ENCODE data around the gene PPIC.

Gene PPIC

DNA sequence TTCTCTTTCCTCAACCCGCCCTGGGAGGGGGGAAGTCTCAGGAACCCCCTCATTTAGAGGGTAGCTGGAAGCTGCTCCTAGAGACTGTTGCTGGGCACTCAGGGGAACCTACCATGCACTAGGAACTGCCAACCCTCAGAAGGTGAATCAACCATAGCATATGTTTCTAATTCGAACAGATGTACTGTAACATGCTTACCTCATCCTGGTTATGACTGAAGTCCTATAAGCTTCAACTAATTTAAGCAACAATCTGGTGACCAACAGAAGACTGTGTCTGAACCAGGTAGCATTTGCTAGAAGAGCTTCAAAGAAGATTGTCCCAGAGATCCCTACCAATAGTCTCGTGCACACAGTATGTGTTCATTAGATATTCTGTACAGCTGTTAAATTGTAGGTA is 46.8 kb upstream of the PPIC start:
- TF ChIP-seq, protein P1, sequence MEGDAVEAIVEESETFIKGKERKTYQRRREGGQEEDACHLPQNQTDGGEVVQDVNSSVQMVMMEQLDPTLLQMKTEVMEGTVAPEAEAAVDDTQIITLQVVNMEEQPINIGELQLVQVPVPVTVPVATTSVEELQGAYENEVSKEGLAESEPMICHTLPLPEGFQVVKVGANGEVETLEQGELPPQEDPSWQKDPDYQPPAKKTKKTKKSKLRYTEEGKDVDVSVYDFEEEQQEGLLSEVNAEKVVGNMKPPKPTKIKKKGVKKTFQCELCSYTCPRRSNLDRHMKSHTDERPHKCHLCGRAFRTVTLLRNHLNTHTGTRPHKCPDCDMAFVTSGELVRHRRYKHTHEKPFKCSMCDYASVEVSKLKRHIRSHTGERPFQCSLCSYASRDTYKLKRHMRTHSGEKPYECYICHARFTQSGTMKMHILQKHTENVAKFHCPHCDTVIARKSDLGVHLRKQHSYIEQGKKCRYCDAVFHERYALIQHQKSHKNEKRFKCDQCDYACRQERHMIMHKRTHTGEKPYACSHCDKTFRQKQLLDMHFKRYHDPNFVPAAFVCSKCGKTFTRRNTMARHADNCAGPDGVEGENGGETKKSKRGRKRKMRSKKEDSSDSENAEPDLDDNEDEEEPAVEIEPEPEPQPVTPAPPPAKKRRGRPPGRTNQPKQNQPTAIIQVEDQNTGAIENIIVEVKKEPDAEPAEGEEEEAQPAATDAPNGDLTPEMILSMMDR (IDR thresholded peaks at IDR 0.05; ENCODE audit: low read length), result no peak
- TF ChIP-seq EZH2 (optimal IDR thresholded peaks at IDR 0.05; ENCODE audit: low read depth, low read length) (no peak), EZH2phosphoT487 (IDR thresholded peaks at IDR 0.05; ENCODE audit: low read length) (no peak)
- Histone ChIP-seq H3K79me2 (ENCODE audit: low read length) (no peaks in the 10 kb centered on the region), H3F3A (ENCODE audit: insufficient read depth, low read length) (no peaks in the 10 kb centered on the region), H3K27me3 (replicated peaks; ENCODE audit: insufficient read depth, low read length) (no peaks in the 10 kb centered on the region), H2AFZ (ENCODE audit: low read length) (no peak overlapping the region), H3K9me3 (replicated peaks; ENCODE audit: insufficient read depth, low read length) (no peaks in the 10 kb centered on the region), H3K27ac (ENCODE audit: low read length) (no peak overlapping the region), H4K20me1 (ENCODE audit: insufficient read depth, low read length) (no peaks in the 10 kb centered on the region), H3K4me2 (ENCODE audit: low read depth, low read length) (no peak overlapping the region), H3K9me2 (replicated peaks; ENCODE audit: insufficient read depth, low read length) (no peaks in the 10 kb centered on the region), H3K36me3 (replicated peaks; ENCODE audit: insufficient read depth, low read length) (no peaks in the 10 kb centered on the region), H3K9ac (ENCODE audit: low read length) (no peak overlapping the region), H3K4me3 (ENCODE audit: low read length) (no peak overlapping the region), H3K4me1 (ENCODE audit: low read length) (no peaks in the 10 kb centered on the region)
- no peak for DNase-seq

DNA sequence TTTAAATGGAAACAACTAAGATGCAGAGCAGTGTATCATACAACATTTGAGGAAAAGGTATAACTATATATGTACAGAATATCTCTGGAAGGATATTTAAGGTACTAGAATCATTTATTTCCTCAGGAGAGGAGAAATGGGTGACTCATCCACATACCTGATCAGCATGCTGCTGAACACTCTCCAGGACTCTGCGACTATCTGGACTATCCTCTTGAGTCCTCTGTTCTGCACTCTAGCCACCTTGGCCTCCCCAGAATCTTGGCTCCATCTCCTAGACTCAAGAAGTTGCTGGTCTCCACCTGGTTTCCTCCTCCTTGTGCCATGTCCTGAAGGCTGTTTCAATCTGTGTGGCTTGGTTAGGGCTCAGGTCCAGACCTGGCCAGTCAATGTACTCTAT is 43.7 kb upstream of the PPIC start:
- Histone ChIP-seq H3K27me3 (replicated peaks; ENCODE audit: insufficient read depth, low read length) (no peaks in the 10 kb centered on the region), H3K9me3 (replicated peaks; ENCODE audit: insufficient read depth, low read length) (no peaks in the 10 kb centered on the region), H3K4me2 (ENCODE audit: low read depth, low read length) (no peak overlapping the region), H3K79me2 (ENCODE audit: low read length) (no peaks in the 10 kb centered on the region), H3K9ac (ENCODE audit: low read length) (no peak overlapping the region), H3K9me2 (replicated peaks; ENCODE audit: insufficient read depth, low read length) (no peaks in the 10 kb centered on the region), H4K20me1 (ENCODE audit: insufficient read depth, low read length) (no peaks in the 10 kb centered on the region), H3K36me3 (replicated peaks; ENCODE audit: insufficient read depth, low read length) (no peaks in the 10 kb centered on the region), H3K4me3 (ENCODE audit: low read length) (no peak overlapping the region), H3F3A (ENCODE audit: insufficient read depth, low read length) (no peaks in the 10 kb centered on the region), H3K27ac (ENCODE audit: low read length) (no peak overlapping the region), H2AFZ (ENCODE audit: low read length) (no peak overlapping the region), H3K4me1 (ENCODE audit: low read length) (no peaks in the 10 kb centered on the region)
- DNase-seq, result no peak
- no peak for TF ChIP-seq EZH2 (optimal IDR thresholded peaks at IDR 0.05; ENCODE audit: low read depth, low read length)
- TF ChIP-seq EZH2phosphoT487 (IDR thresholded peaks at IDR 0.05; ENCODE audit: low read length), result no peak
- TF ChIP-seq, protein P1 (IDR thresholded peaks at IDR 0.05; ENCODE audit: low read length), result no peak

DNA sequence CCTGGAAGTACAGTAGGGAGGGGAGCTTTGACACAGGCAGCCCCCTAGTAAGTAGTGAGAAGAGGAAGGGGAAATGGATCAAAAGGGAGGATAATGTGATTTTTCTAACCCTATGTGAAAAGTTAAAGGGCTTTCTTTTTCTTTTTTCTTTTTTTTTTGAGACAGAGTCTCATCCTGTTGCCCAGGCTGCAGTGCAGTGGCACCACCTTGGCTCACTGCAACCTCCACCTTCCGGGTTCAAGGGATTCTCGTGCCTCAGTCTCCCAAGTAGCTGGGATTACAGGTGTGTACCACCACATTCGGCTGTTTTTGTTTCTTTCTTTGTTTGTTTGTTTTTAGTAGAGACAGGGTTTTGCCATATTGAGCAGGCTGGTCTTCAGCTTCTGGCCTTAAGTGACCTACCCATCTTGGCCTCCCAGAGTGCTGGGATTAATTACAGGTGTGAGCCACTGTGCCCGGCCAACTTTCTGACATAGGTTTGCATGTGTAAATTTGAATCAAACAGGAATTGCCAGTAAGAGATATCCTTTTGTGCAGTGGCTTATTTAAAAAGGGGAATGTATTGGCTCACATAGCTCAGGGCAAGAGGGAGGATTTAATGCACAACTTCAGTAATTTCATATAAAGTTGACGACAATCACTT is 39.1 kb upstream of the PPIC start:
- H3K4me2 ChIP-seq (ENCODE audit: low read depth, low read length), result no peak overlapping the region
- H3K9ac ChIP-seq (ENCODE audit: low read length), result no peak overlapping the region
- no peaks in the 10 kb centered on the region for H4K20me1 ChIP-seq (ENCODE audit: insufficient read depth, low read length)
- H3K4me3 ChIP-seq (ENCODE audit: low read length), result no peak overlapping the region
- no peaks in the 10 kb centered on the region for H3F3A ChIP-seq (ENCODE audit: insufficient read depth, low read length)
- no peaks in the 10 kb centered on the region for H3K79me2 ChIP-seq (ENCODE audit: low read length)
- H3K4me1 ChIP-seq (ENCODE audit: low read length), result no peaks in the 10 kb centered on the region
- H3K9me2 ChIP-seq (replicated peaks; ENCODE audit: insufficient read depth, low read length), result no peaks in the 10 kb centered on the region
- no peaks in the 10 kb centered on the region for H3K9me3 ChIP-seq (replicated peaks; ENCODE audit: insufficient read depth, low read length)
- H3K27me3 ChIP-seq (replicated peaks; ENCODE audit: insufficient read depth, low read length), result no peaks in the 10 kb centered on the region
- H2AFZ ChIP-seq (ENCODE audit: low read length), result no peak overlapping the region
- DNase-seq, result no peak
- no peak for TF ChIP-seq EZH2 (optimal IDR thresholded peaks at IDR 0.05; ENCODE audit: low read depth, low read length)
- no peak for TF ChIP-seq EZH2phosphoT487 (IDR thresholded peaks at IDR 0.05; ENCODE audit: low read length)
- TF ChIP-seq, protein P1 (IDR thresholded peaks at IDR 0.05; ENCODE audit: low read length), result no peak
- H3K27ac ChIP-seq (ENCODE audit: low read length), result no peak overlapping the region
- no peaks in the 10 kb centered on the region for H3K36me3 ChIP-seq (replicated peaks; ENCODE audit: insufficient read depth, low read length)
